Aorta (tissue), 5 donors: ENCODE measurements around the gene ANGPT4. TPM values are rescaled to one million over a fixed set of nuclear protein-coding genes. Genes with fewer than 3 reads are reported as not detected.

Experiments
- ATAC-seq: fragments of 200-7000 bp; cut with Tn5 transposase; one replicate; pipeline ENCODE4 v1.9.1; 2022; ENCODE audit warnings: moderate library complexity; ENCODE audit not compliant: low FRiP score
- DNase-seq, 2 donors: peaks; one replicate each; pipeline ENCODE4 v3.0.0-alpha.2; 2020
- H3K27ac ChIP-seq, 2 donors: one replicate each; pipeline ENCODE4 v1.5.1; 2013; ENCODE audit warnings: low read length in 2 of 2, mild to moderate bottlenecking in 2 of 2, moderate library complexity in 2 of 2, control low read depth in 1 of 2, inconsistent platforms in 1 of 2, low read depth in 1 of 2
- H3K27me3 ChIP-seq, 2 donors: one replicate each; pipeline ENCODE4 v1.6.1; 2013; ENCODE audit warnings: control low read depth in 1 of 2, low read length in 1 of 2, mild to moderate bottlenecking in 1 of 2, moderate library complexity in 1 of 2; ENCODE audit not compliant: insufficient read depth in 2 of 2, control insufficient read depth in 1 of 2
- H3K36me3 ChIP-seq, 2 donors: one replicate each; pipeline ENCODE4 v1.6.1; 2013; ENCODE audit warnings: control low read depth in 1 of 2, low read length in 1 of 2, mild to moderate bottlenecking in 1 of 2; ENCODE audit not compliant: insufficient read depth in 2 of 2, control insufficient read depth in 1 of 2
- H3K4me1 ChIP-seq, 2 donors: one replicate each; pipeline ENCODE4 v1.6.1; 2013; ENCODE audit warnings: low read length in 2 of 2, control low read depth in 1 of 2, mild to moderate bottlenecking in 1 of 2, moderate library complexity in 1 of 2; ENCODE audit not compliant: insufficient read depth in 2 of 2, control insufficient read depth in 1 of 2
- H3K4me3 ChIP-seq, 2 donors: one replicate each; pipeline ENCODE4 v1.5.1; 2013; ENCODE audit warnings: low read length in 2 of 2, control low read depth in 1 of 2, mild to moderate bottlenecking in 1 of 2
- H3K9me3 ChIP-seq: one replicate; pipeline ENCODE4 v1.6.1; 2013; ENCODE audit warnings: mild to moderate bottlenecking, low read length; ENCODE audit not compliant: control insufficient read depth
- WGBS, 2 donors: extraction: QIAGEN DNeasy Blood & Tissue Kit; methylation state at CpG; one replicate each; pipeline ENCODE4 v1.1.7; 2013; 5-methylcytosine and 5-hydroxymethylcytosine counted together
- intact Hi-C, 2 donors: fragments of 100-400 bp; cut with DNase I; formaldehyde crosslinking; loops; one replicate each; pipeline versions ENCODE4 v1.14.2 to v1.15.0; 2022
- polyA plus RNA-seq, 2 donors: library from polyadenylated mRNA; stranded (reverse); fragments of 200-250 nt; gene quantifications; one replicate each; pipeline ENCODE4 v1.2.3, GENCODE V29; 2013
- total RNA-seq, 2 donors: library from RNA; stranded (reverse); fragmentation: NEBNext Ultra II Directional; extraction: Animal tissue kit (Norgen Biotek cat#: 25700); gene quantifications; one replicate each; pipeline ENCODE4 v1.2.1, GENCODE V29; 2021
- donor health status: healthy with polysubstance abuse.
- donor health status: Bipolar disorder and iron deficiency.
- donor health status: DM: no; HTN: no; CAD: no.
- donor health status: DM: no; HTN: no; CAD: no.
- donor health status: DM: yes; HTN: yes; CAD: no.

Gene ANGPT4
- total and polyA plus RNA-seq, 4 donors: 0.19 to 0.72 (median 0.33) TPM; not detected in 1

DNA sequence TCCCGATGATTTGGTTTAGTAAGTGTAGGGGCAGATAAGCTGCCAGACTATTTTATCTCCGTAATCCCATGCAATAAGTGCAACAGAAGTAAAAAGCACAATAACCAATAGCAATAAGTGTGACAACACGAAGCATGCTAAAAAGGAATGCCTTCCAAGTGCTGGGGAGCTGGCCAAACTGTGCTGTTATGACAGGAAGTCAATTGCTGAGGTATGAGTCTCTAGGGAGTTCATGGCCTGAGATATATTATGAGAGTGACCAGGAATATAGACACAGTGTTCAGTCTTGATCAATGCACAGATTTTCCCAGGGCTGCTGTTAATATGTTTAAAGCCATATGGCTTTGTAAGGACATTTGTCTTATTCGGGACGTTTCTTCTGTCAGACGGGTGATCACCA lies 10.5 kb upstream of the ANGPT4 start:
- intact Hi-C loops: loop anchor here in 1 of 2 donors (10.0 kb wide), 1 partner anchor 562 kb away; no protein-coding TSS in a partner anchor
- 10 to 14% methylated on average over 6 of the region's 6 CpGs for WGBS, 2 donors
- Histone ChIP-seq H3K4me3 (no peak overlapping the region), H3K9me3 (no peaks in the 10 kb centered on the region), H3K36me3 (no peaks in the 10 kb centered on the region), H3K27ac (no peak overlapping the region), H3K4me1 (no peaks in the 10 kb centered on the region), H3K27me3 (peaks cover 0 to 1% of the 10 kb centered on the region in 2 donors)
- no peak for DNase-seq
- no peak for ATAC-seq

DNA sequence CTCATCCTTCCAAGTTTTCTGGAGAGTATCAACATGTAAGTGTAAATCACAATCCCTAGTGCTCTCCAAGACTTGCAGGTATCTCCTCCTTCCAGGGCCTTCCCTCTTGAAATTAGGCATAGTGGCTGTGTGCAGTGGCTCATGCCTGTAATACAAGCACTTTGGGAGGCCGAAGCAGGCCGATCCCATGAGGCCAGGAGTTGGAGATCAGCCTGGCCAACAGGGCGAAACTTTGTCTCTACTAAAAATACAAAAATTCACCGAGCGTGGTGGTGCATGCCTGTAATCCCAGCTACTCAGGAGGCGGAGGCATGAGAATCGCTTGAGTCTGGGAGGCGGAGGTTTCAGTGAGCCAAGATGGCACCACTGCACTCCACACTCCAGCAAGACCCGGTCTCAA lies 9.4 kb upstream of the ANGPT4 start:
- Histone ChIP-seq H3K36me3 (no peaks in the 10 kb centered on the region), H3K27me3 (peaks cover 0 to 1% of the 10 kb centered on the region in 2 donors), H3K9me3 (no peaks in the 10 kb centered on the region), H3K27ac (no peak overlapping the region), H3K4me3 (no peak overlapping the region), H3K4me1 (no peaks in the 10 kb centered on the region)
- ATAC-seq (no peak), DNase-seq (no peak)
- WGBS, 2 donors: 82 to 84% methylated on average over 9 of the region's 9 CpGs
- intact Hi-C loops: loop anchor here in 1 of 2 donors (10.0 kb wide), 1 partner anchor 561 kb away; no protein-coding TSS in a partner anchor

DNA sequence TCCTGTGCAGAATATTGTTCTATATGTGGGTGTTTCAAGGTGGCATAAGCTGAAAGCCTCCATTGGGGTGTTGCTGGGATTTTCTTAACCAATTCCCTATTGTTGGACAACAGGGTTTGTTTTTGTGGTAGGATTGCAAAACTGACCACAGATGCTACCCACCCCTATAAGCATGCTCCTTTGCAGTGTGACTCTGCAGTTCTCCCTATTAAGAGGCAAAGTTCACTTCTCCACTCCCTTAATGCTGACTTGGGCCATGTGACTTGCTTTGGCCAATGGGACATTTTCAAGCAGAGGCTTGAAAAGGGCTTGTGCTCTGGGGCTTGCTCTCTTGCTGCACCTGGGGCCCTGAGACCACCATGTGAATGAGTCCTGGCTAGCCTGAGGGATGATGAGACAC lies 8.5 kb upstream of the ANGPT4 start:
- Histone ChIP-seq H3K9me3 (no peaks in the 10 kb centered on the region), H3K4me3 (no peak overlapping the region), H3K27me3 (peaks cover 0 to 1% of the 10 kb centered on the region in 2 donors), H3K4me1 (no peaks in the 10 kb centered on the region), H3K27ac (no peak overlapping the region), H3K36me3 (no peaks in the 10 kb centered on the region)
- ATAC-seq (no peak), DNase-seq (no peak)
- intact Hi-C loops: loop anchor here in 1 of 2 donors (10.0 kb wide), 1 partner anchor 560 kb away; no protein-coding TSS in a partner anchor

DNA sequence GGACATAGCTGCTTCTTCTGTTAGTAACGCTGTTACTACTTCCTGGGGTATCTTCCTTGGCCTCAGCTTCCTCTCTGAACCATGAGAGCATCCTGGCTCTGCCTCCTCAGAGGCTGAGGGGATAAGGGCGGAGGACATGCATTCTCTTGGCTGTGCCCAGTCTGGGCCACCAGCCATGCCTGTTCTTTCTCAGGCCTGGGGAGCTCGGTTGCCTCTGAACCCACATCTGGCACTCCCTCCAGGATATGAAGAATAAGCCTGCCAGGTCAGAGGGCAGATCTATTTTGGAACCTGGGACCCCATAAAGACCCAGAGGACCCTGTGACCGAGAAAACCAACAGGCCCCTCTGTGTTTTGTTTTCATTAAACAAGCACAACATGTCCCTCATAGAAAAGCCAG lies 6.6 kb upstream of the ANGPT4 start:
- intact Hi-C loops: loop anchor here in 1 of 2 donors (10.0 kb wide), 1 partner anchor 558 kb away; no protein-coding TSS in a partner anchor
- H3K27ac ChIP-seq: no peak overlapping the region
- no peaks in the 10 kb centered on the region for H3K36me3 ChIP-seq
- H3K27me3 ChIP-seq: peaks cover 0 to 1% of the 10 kb centered on the region in 2 donors
- ATAC-seq: peak; percentile 29
- WGBS, 2 donors: 16 to 24% methylated on average over 4 of the region's 4 CpGs
- no peaks in the 10 kb centered on the region for H3K9me3 ChIP-seq
- no peaks in the 10 kb centered on the region for H3K4me1 ChIP-seq
- DNase-seq: no peak
- no peak overlapping the region for H3K4me3 ChIP-seq

DNA sequence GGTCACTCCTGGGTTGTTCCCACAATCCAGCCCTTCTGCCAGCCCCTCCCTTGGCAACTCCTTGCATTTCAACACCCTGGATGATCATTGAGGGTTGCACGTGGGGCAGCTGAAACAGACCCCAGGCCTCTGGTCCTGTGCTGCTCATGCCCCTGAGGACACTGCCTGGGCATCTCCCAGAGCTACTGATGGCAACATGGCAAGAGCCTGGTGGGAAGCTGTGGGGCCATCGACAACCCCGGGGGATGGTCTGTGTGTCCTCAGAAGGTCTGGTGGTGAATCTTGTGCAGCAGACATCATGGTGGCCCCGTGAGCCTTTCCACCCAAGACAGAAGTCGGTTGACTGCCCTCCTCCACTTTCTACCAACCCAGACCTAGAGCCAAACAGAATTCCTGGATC lies 4.9 kb upstream of the ANGPT4 start:
- Histone ChIP-seq H3K27me3 (peaks cover 0 to 1% of the 10 kb centered on the region in 2 donors), H3K27ac (no peak overlapping the region), H3K36me3 (no peaks in the 10 kb centered on the region), H3K4me1 (no peaks in the 10 kb centered on the region), H3K9me3 (no peaks in the 10 kb centered on the region), H3K4me3 (no peak overlapping the region)
- WGBS, 2 donors: 93 to 95% methylated on average over 5 of the region's 5 CpGs
- DNase-seq (no peak), ATAC-seq (no peak)
- intact Hi-C loops: loop anchor here in 1 of 2 donors (10.0 kb wide), 1 partner anchor 556 kb away; no protein-coding TSS in a partner anchor

DNA sequence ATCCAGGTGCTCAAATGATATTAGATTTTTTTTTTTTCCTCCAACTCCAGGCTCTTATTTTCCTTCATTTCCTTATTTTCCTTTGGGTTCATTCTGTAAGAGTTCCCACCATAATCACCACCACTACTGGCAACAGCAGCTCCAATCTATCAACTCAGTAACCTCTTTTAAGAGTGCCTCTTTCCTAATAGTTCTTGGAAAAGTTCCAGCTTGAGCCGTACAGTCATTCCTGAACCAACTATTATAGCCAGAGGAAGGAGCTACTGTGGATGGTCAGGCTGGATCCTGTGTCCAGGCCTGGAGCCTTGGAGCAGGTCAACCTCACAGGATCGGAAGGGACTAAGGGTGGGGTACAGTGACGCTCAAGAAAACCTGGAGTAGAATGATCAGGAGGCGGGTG lies 4.2 kb upstream of the ANGPT4 start:
- intact Hi-C loops: loop anchor here in 1 of 2 donors (10.0 kb wide), 1 partner anchor 556 kb away; no protein-coding TSS in a partner anchor
- ATAC-seq: no peak
- peaks cover 0 to 1% of the 10 kb centered on the region in 2 donors for H3K27me3 ChIP-seq
- H3K27ac ChIP-seq: no peak overlapping the region
- no peak for DNase-seq
- no peaks in the 10 kb centered on the region for H3K4me1 ChIP-seq
- 83 to 86% methylated on average over 4 of the region's 4 CpGs for WGBS, 2 donors
- no peaks in the 10 kb centered on the region for H3K36me3 ChIP-seq
- no peaks in the 10 kb centered on the region for H3K9me3 ChIP-seq
- H3K4me3 ChIP-seq: no peak overlapping the region

DNA sequence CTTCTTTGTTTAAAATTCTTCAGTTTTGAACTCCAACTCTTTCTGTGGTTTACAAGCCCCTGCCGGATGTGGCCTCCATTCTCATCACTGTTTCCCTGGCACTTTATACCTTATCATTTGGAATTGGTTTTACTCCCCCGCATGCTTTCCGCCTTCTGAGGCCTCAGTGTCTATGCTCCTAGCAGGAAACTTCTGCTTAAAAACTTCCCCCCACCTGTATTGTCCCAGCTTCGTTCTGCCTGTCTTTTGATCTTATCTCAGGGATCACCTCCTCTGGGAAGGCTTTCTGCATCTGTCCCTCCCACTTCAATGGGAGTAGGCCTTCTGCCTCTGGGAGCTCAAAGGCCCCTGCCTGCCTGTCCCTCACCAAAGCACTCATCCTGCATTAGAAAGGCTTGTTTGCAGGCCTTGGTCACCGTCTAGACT lies 3.4 kb upstream of the ANGPT4 start:
- Histone ChIP-seq H3K27ac (no peak overlapping the region), H3K9me3 (no peaks in the 10 kb centered on the region), H3K36me3 (no peaks in the 10 kb centered on the region), H3K4me1 (no peaks in the 10 kb centered on the region), H3K27me3 (peaks cover 0 to 1% of the 10 kb centered on the region in 2 donors), H3K4me3 (no peak overlapping the region)
- DNase-seq: no peak
- WGBS, 2 donors: 80 to 88% methylated on average over 5 of the region's 5 CpGs
- intact Hi-C loops: no loop called here
- no peak for ATAC-seq

DNA sequence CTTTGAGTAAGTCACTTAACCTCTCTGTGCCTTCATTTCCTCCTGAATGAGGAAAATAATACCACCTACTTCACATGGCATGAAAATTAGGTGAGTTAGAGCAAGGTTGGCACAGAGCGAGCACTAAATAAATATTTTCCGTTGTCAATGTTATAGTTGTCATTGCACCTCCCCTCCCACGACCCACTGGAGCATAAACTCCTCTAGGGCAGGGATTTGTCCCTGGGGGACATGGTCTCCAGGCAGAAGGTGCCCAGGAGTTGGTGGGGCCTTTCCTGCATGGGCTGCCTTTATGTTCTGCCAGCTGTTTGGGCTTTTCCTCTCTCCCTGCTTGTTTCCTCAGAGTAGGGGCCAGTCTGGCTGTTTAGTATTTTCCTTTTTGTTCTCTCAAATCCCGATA lies 1.3 kb upstream of the ANGPT4 start:
- Histone ChIP-seq H3K9me3 (no peaks in the 10 kb centered on the region), H3K36me3 (no peaks in the 10 kb centered on the region), H3K27me3 (peaks cover 0 to under 1% of the 10 kb centered on the region in 2 donors), H3K4me1 (no peaks in the 10 kb centered on the region), H3K27ac (no peak overlapping the region), H3K4me3 (no peak overlapping the region)
- no peak for ATAC-seq
- intact Hi-C loops: no loop called here
- DNase-seq: no peak
- WGBS, 2 donors: 50 to 55% methylated on average over 4 of the region's 4 CpGs

DNA sequence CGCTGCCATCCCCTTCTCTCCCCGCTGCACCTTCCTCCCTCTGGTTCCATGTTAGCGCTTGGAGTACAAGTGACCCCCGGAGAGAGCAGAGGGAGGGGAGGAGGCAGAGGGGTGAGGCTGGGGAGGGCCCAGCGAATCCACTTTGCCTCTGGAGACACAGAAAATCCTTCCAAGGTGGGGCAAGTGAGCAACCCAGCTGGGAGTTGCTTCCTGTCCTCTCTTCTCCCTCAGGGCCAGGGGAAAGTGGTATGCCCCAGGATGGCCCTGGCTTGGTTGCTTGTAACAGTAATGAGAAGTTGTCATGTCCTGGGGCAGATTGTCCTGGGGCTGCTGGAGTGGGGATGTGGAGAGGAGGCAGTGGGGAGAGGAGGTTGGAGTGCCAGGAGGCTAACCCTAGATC lies 691 bp upstream of the ANGPT4 start:
- Histone ChIP-seq H3K4me3 (no peak overlapping the region), H3K4me1 (no peaks in the 10 kb centered on the region), H3K27ac (no peak overlapping the region), H3K36me3 (no peaks in the 10 kb centered on the region), H3K9me3 (no peaks in the 10 kb centered on the region), H3K27me3 (no peaks in the 10 kb centered on the region)
- DNase-seq (no peak), ATAC-seq (no peak)
- intact Hi-C loops: no loop called here
- WGBS, 2 donors: 58 to 71% methylated on average over 5 of the region's 5 CpGs
